ENCODE data around the gene PODXL2.
A peak's percentile ranks its signal among the peaks of the same experiment; 100 is the strongest.
"Not testable (repeated sequence)": the region's sequence is repeated elsewhere in the genome, so short reads cannot be mapped to it uniquely, and the experiment has no call there.

The PODXL2 gene

GRCh38 chr3:127692501-127693335 is 63.7 kb downstream of the PODXL2 start:
- no peak for DNase-seq

- no peak for DNase-seq
Observed at GRCh38 chr3:127693336-127693843, 64.4 kb downstream of the PODXL2 start.

GRCh38 chr3:127694467-127695215 is 65.7 kb downstream of the PODXL2 start:
- no peak for DNase-seq

GRCh38 chr3:127697551-127698240 is 68.7 kb downstream of the PODXL2 start:
- DNase-seq, result peak; percentile 90

- no peak for DNase-seq
Observed at GRCh38 chr3:127698286-127698685, 69.3 kb downstream of the PODXL2 start.

GRCh38 chr3:127698691-127699415 is 69.9 kb downstream of the PODXL2 start:
- DNase-seq, result no peak

GRCh38 chr3:127699416-127700300 is 70.7 kb downstream of the PODXL2 start:
- DNase-seq, result no peak

- DNase-seq, result no peak
Observed at GRCh38 chr3:127700406-127700805, 71.4 kb downstream of the PODXL2 start.

- DNase-seq, result no peak
Observed at GRCh38 chr3:127701280-127701911, 72.4 kb downstream of the PODXL2 start.

- DNase-seq, result no peak
Observed at GRCh38 chr3:127702151-127702578, 73.2 kb downstream of the PODXL2 start.

- DNase-seq, result not testable (repeated sequence)
Observed at GRCh38 chr3:127704840-127705239, 75.9 kb downstream of the PODXL2 start.

GRCh38 chr3:127706312-127706711 is 77.3 kb downstream of the PODXL2 start:
- no peak for DNase-seq

GRCh38 chr3:127706785-127707351 is 77.9 kb downstream of the PODXL2 start:
- no peak for DNase-seq

GRCh38 chr3:127707851-127708411 is 78.9 kb downstream of the PODXL2 start:
- no peak for DNase-seq

GRCh38 chr3:127708837-127709236 is 79.9 kb downstream of the PODXL2 start:
- no peak for DNase-seq

GRCh38 chr3:127709320-127710060 is 80.5 kb downstream of the PODXL2 start:
- no peak for DNase-seq

GRCh38 chr3:127710155-127710941 is 81.4 kb downstream of the PODXL2 start:
- DNase-seq, result no peak

- DNase-seq, result no peak
Observed at GRCh38 chr3:127711021-127711695, 82.2 kb downstream of the PODXL2 start.

All from fibroblast of upper back skin (primary cell).